Endothelial cell of umbilical vein (primary cell): ENCODE results near the gene PLPPR2.

Experiments used
- CTCF ChIP-seq, 2 donors: IDR thresholded peaks; 1 replicate in 1 of 2; 2 replicates in 1 of 2; pipeline ENCODE4 v1.5.1; 2011; ENCODE audit warnings: low read length in 2 of 2, mild to moderate bottlenecking in 2 of 2, moderate library complexity in 2 of 2, control low read depth in 1 of 2, inconsistent platforms in 1 of 2, low read depth in 1 of 2; ENCODE audit not compliant: insufficient read depth in 1 of 2; ENCODE audit errors: extremely low read depth in 1 of 2
- EZH2 ChIP-seq: IDR thresholded peaks from 2 replicates; pipeline ENCODE4 v1.6.1; 2012; ENCODE audit warnings: borderline replicate concordance, low read depth, mild to moderate bottlenecking, moderate library complexity, low read length, inconsistent platforms; ENCODE audit not compliant: severe bottlenecking
- GATA2 ChIP-seq: IDR thresholded peaks from 2 replicates; pipeline ENCODE4 v1.7.0; 2011; ENCODE audit warnings: low read depth, mild to moderate bottlenecking, moderate library complexity, mixed read lengths, low read length; ENCODE audit not compliant: insufficient read length, insufficient read depth
- MYC ChIP-seq: IDR thresholded peaks from one replicate; pipeline ENCODE4 v1.6.1; 2011; ENCODE audit warnings: mild to moderate bottlenecking, low read depth, low read length
- POLR2A ChIP-seq: IDR thresholded peaks from 2 replicates; pipeline ENCODE4 v1.6.1; 2012; ENCODE audit warnings: low read depth, mild to moderate bottlenecking, control low read depth, low read length
- POLR2AphosphoS5 ChIP-seq: IDR thresholded peaks from 2 replicates; pipeline ENCODE4 v1.6.1; 2012; ENCODE audit warnings: low read depth, mild to moderate bottlenecking, control low read depth, low read length, moderate library complexity; ENCODE audit not compliant: insufficient read depth
- TF ChIP-seq, protein P1 (sequence below): IDR thresholded peaks from 2 replicates; pipeline ENCODE4 v1.6.1; 2011; ENCODE audit not compliant: insufficient read depth, insufficient read length

GRCh38 chr19:11361771-11362731 is 6.8 kb downstream of the PLPPR2 start:
- TF ChIP-seq CTCF (IDR thresholded peaks at IDR 0.05; ENCODE audit: extremely low read depth in 1 of 2, insufficient read depth in 1 of 2, low read depth in 1 of 2, low read length in 2 of 2) = no peak
- no peak for TF ChIP-seq POLR2A
- TF ChIP-seq, protein P1, sequence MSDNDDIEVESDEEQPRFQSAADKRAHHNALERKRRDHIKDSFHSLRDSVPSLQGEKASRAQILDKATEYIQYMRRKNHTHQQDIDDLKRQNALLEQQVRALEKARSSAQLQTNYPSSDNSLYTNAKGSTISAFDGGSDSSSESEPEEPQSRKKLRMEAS = no peak
- no peak for TF ChIP-seq EZH2
- no peak for TF ChIP-seq POLR2AphosphoS5
- TF ChIP-seq MYC = no peak
- TF ChIP-seq GATA2 = no peak
